ENCODE data around the gene RPH3AL.

- TF ChIP-seq POLR2AphosphoS5 (IDR thresholded peaks at IDR 0.05; ENCODE audit: low read depth, low read length) (no peak), MAX (IDR thresholded peaks at IDR 0.05) (no peak), CTCF (IDR thresholded peaks at IDR 0.05; ENCODE audit: control extremely low read depth in 1 of 3, insufficient read depth in 1 of 3, low read depth in 1 of 3, low read length in 3 of 3) (no peak), RAD21 (IDR thresholded peaks at IDR 0.05 in 1 of 2, conservative IDR thresholded peaks at IDR 0.05 in 1 of 2; ENCODE audit: low read depth in 2 of 2, low read length in 2 of 2) (no peak)
These were observed 144.2 kb downstream of the RPH3AL start for GRCh38 chr17:208429-208828.

Measured in H1 (cell line).